Measurements from ENCODE around the gene RPLP1.
A peak's percentile ranks its signal among the peaks of the same experiment; 100 is the strongest.

Gene RPLP1

GRCh38 chr15:69452692-69453521 is at the start of gene RPLP1:
Gene RPLP1 (plus strand): TSS chr15:69452818. CDS start chr15:69452949, 131 bp downstream.
- DNase-seq = peak; percentile 68

GRCh38 chr15:69403594-69403993 is 49.0 kb upstream of the RPLP1 start:
- DNase-seq = peak; percentile 72

- no peak for DNase-seq
Measured at GRCh38 chr15:69405110-69405509, 47.5 kb upstream of the RPLP1 start.

- no peak for DNase-seq
Measured at GRCh38 chr15:69407719-69408400, 44.8 kb upstream of the RPLP1 start.

- DNase-seq = no peak
Measured at GRCh38 chr15:69408841-69409240, 43.8 kb upstream of the RPLP1 start.

- peak; percentile 23 for DNase-seq
Measured at GRCh38 chr15:69410248-69410874, 42.3 kb upstream of the RPLP1 start.

GRCh38 chr15:69412274-69412673 is 40.3 kb upstream of the RPLP1 start:
- DNase-seq = no peak

- no peak for DNase-seq
Measured at GRCh38 chr15:69412701-69413100, 39.9 kb upstream of the RPLP1 start.

GRCh38 chr15:69413822-69414700 is 38.6 kb upstream of the RPLP1 start, which contains the start of gene KIF23:
Gene KIF23 (plus strand): TSS chr15:69414349. CDS start chr15:69414466, 117 bp downstream.
- DNase-seq = peak; percentile 93

- DNase-seq = no peak
Measured at GRCh38 chr15:69414701-69415167, 37.9 kb upstream of the RPLP1 start.

GRCh38 chr15:69415381-69415780 is 37.2 kb upstream of the RPLP1 start:
- no peak for DNase-seq

- no peak for DNase-seq
Measured at GRCh38 chr15:69417581-69417980, 35.0 kb upstream of the RPLP1 start.

- no peak for DNase-seq
Measured at GRCh38 chr15:69421498-69421897, 31.1 kb upstream of the RPLP1 start.

GRCh38 chr15:69422336-69422895 is 30.2 kb upstream of the RPLP1 start:
- no peak for DNase-seq

- no peak for DNase-seq
Measured at GRCh38 chr15:69424001-69424400, 28.6 kb upstream of the RPLP1 start.

- no peak for DNase-seq
Measured at GRCh38 chr15:69424748-69425413, 27.7 kb upstream of the RPLP1 start.

- no peak for DNase-seq
Measured at GRCh38 chr15:69433831-69434230, 18.8 kb upstream of the RPLP1 start.

GRCh38 chr15:69434238-69434637 is 18.4 kb upstream of the RPLP1 start:
- DNase-seq = no peak

GRCh38 chr15:69434679-69435078 is 17.9 kb upstream of the RPLP1 start:
- DNase-seq = no peak

GRCh38 chr15:69435985-69436384 is 16.6 kb upstream of the RPLP1 start:
- DNase-seq = no peak

- no peak for DNase-seq
Measured at GRCh38 chr15:69436951-69437350, 15.7 kb upstream of the RPLP1 start.

GRCh38 chr15:69439623-69440022 is 13.0 kb upstream of the RPLP1 start:
- no peak for DNase-seq

All from NCI-H524 treated with DMSO at 0.1 percent for 48 hours (cell line).